Peyer's patch (tissue), 4 donors: ENCODE data around the gene BLTP3B. TPM values are rescaled to one million over a fixed set of nuclear protein-coding genes. Genes with fewer than 3 reads are reported as not detected.

Source experiments
- DNase-seq, 3 donors: peaks; one replicate each; pipeline ENCODE4 v3.0.0-alpha.2; 2017 to 2019
- H3K27ac ChIP-seq, 4 donors: fragments of 200-600 bp; sonication (generic); one replicate each; pipeline ENCODE4 v1.5.1; 2016 to 2019
- H3K27me3 ChIP-seq, 2 donors: fragments of 200-600 bp; sonication (generic); one replicate each; pipeline ENCODE4 v1.5.1; 2019
- H3K36me3 ChIP-seq, 3 donors: fragments of 200-600 bp; sonication (generic); one replicate each; pipeline ENCODE4 v1.5.1; 2016 to 2019
- H3K4me1 ChIP-seq, 4 donors: fragments of 200-600 bp; sonication (generic); one replicate each; pipeline ENCODE4 v1.5.1; 2016 to 2019
- H3K4me3 ChIP-seq, 4 donors: fragments of 200-600 bp; sonication (generic); 1 replicate in 3 of 4; 2 replicates in 1 of 4; pipeline ENCODE4 v1.5.1; 2016 to 2019; ENCODE audit warnings: mild to moderate bottlenecking in 1 of 4
- H3K9me3 ChIP-seq, 4 donors: fragments of 200-600 bp; sonication (generic); one replicate each; pipeline ENCODE4 v1.5.1; 2016 to 2019; ENCODE audit warnings: mild to moderate bottlenecking in 1 of 4
- CTCF ChIP-seq, 6 experiments: fragments of 450-650 bp in 4 of 6; fragments of 200-600 bp in 2 of 6; sonication (generic) in 1 of 6; IDR thresholded peaks; one replicate each; pipeline ENCODE4 v1.5.1; 2017 to 2019; ENCODE audit warnings: antibody characterized with exemption in 6 of 6, mild to moderate bottlenecking in 3 of 6, moderate library complexity in 1 of 6
- POLR2A ChIP-seq, 2 donors: fragments of 450-650 bp; IDR thresholded peaks; one replicate each; pipeline ENCODE4 v1.5.1; 2017; ENCODE audit warnings: antibody characterized with exemption in 2 of 2, mild to moderate bottlenecking in 2 of 2, moderate library complexity in 2 of 2
- total RNA-seq, 4 donors: library from RNA; depleted of rRNA; stranded (reverse); fragments of >200 nt; gene quantifications; one replicate each; pipeline ENCODE4 v1.1.0, GENCODE V29; 2016

The BLTP3B gene
- total RNA-seq, 4 donors from 2014 or later = 20.6 to 56.9 (median 27.9) TPM

- DNase-seq = no peak
- peaks cover 0 to 7% (median 0%) of the 10 kb centered on the region in 4 donors for H3K4me1 ChIP-seq
- no peaks in the 10 kb centered on the region for H3K27me3 ChIP-seq
- no peak overlapping the region for H3K27ac ChIP-seq
- H3K4me3 ChIP-seq = no peak overlapping the region
- H3K9me3 ChIP-seq = peaks cover 0 to 5% (median 0%) of the 10 kb centered on the region in 4 donors
- no peak for TF ChIP-seq CTCF (IDR thresholded peaks at IDR 0.05)
- TF ChIP-seq POLR2A (IDR thresholded peaks at IDR 0.05) = no peak
- no peaks in the 10 kb centered on the region for H3K36me3 ChIP-seq
Measured at GRCh38 chr12:100123316-100124095, 19.2 kb downstream of the BLTP3B start.

GRCh38 chr12:100120355-100120754 lies 22.3 kb downstream of the BLTP3B start:
- Histone ChIP-seq H3K4me1 (no peaks in the 10 kb centered on the region), H3K27me3 (no peaks in the 10 kb centered on the region), H3K9me3 (peaks cover 0 to 5% (median 0%) of the 10 kb centered on the region in 4 donors), H3K4me3 (no peak overlapping the region), H3K27ac (no peak overlapping the region), H3K36me3 (no peaks in the 10 kb centered on the region)
- DNase-seq = no peak
- TF ChIP-seq POLR2A (IDR thresholded peaks at IDR 0.05) (no peak), CTCF (IDR thresholded peaks at IDR 0.05) (no peak)

GRCh38 chr12:100115291-100115690 lies 27.4 kb downstream of the BLTP3B start:
- H3K36me3 ChIP-seq = no peaks in the 10 kb centered on the region
- H3K4me1 ChIP-seq = no peaks in the 10 kb centered on the region
- TF ChIP-seq CTCF (IDR thresholded peaks at IDR 0.05) = no peak
- TF ChIP-seq POLR2A (IDR thresholded peaks at IDR 0.05) = no peak
- peaks cover 0 to 4% (median 0%) of the 10 kb centered on the region in 4 donors for H3K9me3 ChIP-seq
- H3K27ac ChIP-seq = no peak overlapping the region
- H3K27me3 ChIP-seq = no peaks in the 10 kb centered on the region
- no peak overlapping the region for H3K4me3 ChIP-seq
- DNase-seq = no peak

- TF ChIP-seq POLR2A (IDR thresholded peaks at IDR 0.05) (no peak), CTCF (IDR thresholded peaks at IDR 0.05) (no peak)
- no peaks in the 10 kb centered on the region for H3K36me3 ChIP-seq
- no peaks in the 10 kb centered on the region for H3K27me3 ChIP-seq
- H3K4me3 ChIP-seq = no peak overlapping the region
- H3K9me3 ChIP-seq = no peaks in the 10 kb centered on the region
- DNase-seq = no peak
- H3K27ac ChIP-seq = no peak overlapping the region
- no peaks in the 10 kb centered on the region for H3K4me1 ChIP-seq
Measured at GRCh38 chr12:100114574-100114973, 28.1 kb downstream of the BLTP3B start.

- no peak for TF ChIP-seq POLR2A (IDR thresholded peaks at IDR 0.05)
- no peak for TF ChIP-seq CTCF (IDR thresholded peaks at IDR 0.05)
- no peak for DNase-seq
- Histone ChIP-seq H3K9me3 (no peaks in the 10 kb centered on the region), H3K27me3 (no peaks in the 10 kb centered on the region), H3K36me3 (peaks cover 0 to 5% (median 0%) of the 10 kb centered on the region in 3 donors), H3K27ac (no peak overlapping the region), H3K4me3 (no peak overlapping the region), H3K4me1 (no peaks in the 10 kb centered on the region)
Measured at GRCh38 chr12:100110276-100110675, 32.4 kb downstream of the BLTP3B start.
